ENCODE data around the gene GLB1L2.

The GLB1L2 gene

DNA sequence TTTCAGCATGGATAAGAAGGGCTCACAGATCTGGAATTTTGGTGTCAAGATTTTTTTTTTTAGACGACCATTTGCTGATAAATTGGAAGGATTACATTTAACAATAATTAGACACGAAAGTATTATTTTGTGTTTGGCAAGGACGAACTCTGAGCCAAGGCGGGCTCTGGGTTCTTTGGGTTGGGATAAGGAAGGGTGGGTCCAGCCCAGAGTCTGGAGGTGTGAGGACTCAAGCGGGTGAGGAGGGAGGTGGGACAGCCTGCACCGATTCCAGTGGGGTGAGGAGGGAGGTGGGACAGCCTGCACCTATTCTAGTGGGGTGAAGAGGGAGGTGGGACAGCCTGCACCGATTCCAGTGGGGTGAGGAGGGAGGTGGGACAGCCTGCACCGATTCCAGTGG, 76.1 kb downstream of the GLB1L2 start:
- DNase-seq: no peak

GRCh38 chr11:134409552-134410429, 78.0 kb downstream of the GLB1L2 start:
- no peak for DNase-seq

GRCh38 chr11:134410766-134411165, 79.0 kb downstream of the GLB1L2 start:
- DNase-seq: no peak

DNA sequence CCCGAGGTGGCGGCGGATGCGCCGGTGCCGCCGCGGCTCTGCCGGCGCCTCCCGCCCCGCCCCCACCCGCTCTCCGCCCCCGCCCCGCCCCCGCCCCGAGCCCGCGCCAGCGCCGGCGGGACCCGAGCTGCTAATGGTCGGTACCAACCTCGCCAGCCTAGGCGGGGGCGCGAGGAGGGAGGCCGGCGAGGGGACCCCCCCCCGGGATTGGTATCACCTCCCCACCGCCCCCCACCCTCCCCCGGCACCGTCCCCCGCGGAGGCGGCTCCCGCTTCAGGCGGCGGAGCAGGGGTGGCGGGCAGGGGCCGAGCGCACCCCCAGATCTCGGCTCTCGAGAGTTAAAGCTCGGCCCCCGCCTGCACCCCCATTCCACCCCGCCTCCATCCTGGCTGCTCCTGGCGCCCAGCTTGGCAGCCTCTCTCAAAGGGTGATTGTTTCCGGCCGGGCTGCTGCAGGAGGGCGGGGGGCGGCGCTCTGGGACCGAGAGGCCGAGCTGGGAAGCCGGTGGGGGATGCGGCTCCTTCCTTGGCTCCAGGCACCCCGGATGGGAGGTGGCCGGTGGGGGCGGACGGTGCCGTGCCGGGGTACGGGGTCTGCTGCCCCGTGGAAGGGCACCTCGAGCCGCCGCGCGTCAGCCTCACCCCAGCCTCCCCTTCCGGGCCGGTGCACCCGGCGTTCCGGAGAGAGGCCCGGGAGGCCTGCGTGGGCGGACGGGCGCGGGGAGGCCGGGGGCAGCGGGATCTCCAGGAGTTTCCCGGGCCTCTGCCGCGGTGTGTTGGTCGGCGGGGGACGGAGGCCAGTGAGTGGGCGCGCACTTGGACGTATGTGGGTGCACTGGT, 80.6 kb downstream of the GLB1L2 start, which contains the start of gene B3GAT1:
B3GAT1 (minus strand) TSS at position 40 of the 840 bp plus-strand sequence. CDS start 24,583 bp downstream, outside the sequence.
- DNase-seq: peak; percentile 12 to 23

- DNase-seq: no peak
Observed at GRCh38 chr11:134413043-134413825, 81.4 kb downstream of the GLB1L2 start.

GRCh38 chr11:134413826-134414731, 82.3 kb downstream of the GLB1L2 start:
- no peak for DNase-seq

DNA sequence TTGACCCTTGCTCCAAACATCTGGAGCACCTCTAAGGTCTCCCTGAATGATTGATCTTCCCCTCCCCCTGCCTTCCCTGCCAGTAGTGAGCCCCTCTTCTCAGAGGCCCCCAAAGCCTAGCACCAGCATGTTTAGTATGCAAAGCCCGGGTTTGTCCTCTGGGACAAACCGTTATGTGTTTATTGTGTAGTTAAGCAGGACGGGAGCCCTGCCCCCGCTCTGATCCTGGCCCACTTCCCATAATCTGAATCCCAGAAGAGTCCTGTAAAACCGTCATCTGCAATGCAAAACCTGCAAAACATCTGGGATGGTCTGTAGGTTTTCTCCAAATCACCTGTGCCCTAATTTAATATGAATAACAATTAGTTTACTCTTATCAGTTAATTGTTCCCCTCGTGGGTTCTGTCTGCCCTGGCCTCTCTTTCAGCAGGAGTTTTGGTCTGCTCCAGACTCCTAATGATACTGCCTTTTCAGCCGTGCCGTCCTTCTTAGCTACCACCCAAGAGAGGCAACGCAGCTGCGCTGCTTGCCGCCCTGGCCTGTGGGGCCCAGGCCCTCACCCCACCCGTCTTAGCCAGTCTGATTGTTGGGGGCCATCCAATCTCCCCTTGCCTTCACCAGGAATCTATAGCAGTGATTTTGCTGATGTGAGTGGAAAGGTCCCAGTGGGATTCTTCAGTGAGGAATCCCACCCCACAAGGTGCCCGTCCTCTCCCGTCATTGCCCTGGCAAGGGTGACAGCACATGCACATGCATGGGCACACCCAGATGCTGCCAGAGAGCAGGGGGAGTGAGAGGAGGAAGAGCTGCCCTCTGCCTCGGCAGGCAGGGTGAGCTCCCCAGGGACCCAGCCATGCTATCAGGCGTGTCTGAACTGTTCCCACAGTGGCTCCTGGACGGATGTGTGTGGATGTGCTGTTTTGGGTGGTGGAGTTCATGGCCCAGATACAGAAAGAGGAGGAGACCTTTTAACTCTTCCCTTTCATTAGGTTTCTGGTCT, 83.3 kb downstream of the GLB1L2 start:
- no peak for DNase-seq

- no peak for DNase-seq
Observed at GRCh38 chr11:134416726-134417125, 84.9 kb downstream of the GLB1L2 start.

DNA sequence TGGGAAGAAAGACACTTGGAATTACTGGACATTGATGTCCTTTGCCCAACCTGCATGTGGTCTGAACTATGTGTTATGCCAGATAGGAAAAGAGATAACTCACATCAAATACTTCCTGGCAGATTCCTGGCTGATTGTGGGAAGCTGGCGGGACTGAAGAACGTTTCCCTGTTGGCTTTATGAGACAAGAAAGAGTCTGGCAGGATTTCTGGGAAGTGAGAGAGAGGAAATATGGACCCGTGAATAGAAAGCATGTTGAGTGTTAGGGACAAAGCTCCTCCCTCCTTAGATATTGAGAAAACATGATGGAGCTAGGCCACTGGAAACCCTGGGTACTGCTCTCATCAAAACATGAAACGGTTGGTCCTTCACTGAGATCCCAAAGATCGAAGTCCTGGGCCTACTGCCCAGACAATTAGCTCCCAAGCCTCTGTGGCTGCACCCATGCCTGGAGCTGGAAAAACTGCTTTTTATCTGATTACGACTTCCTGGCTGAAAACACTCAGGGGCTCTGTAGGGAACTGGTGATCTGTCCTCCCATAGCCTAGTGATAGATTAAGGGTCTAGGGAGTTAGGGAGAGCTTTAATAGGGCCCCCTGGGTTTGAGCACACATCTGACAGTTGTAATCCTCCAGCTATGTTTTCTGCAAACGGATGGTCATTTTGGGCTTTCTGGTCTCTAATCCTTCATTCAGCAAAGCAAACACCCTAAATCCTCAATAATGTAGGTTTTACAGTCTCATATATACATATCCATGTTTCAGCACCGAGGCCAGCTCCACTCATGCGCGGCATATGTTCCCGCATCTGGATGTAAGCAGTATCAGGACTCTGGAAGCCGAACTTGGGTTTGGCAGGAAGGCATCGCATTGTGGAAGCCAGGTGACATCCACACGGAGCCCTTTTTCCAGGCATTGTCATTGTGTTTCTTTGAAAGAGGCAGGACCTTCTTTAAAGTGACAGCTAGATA, 86.4 kb downstream of the GLB1L2 start:
- no peak for DNase-seq

DNA sequence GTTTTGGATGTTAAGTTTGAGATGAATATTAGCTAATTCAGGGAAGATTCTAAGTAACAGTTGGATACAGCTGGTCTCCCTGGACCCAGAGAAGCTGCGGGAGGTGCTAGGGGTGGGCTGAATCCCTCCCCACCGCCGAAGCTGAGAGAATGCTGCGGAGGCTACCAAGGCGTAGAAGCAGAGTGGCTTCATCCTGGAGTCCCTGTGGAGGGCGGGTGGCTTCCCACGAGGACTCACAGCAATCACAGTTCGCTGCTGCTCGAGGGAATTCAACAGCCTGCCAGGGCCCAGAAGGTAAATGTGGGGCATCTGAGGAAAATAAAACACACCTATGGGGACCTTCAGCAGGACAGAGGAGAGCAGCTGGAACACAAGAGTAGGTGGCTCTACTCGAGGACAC, 91.3 kb downstream of the GLB1L2 start:
- DNase-seq: no peak

- no peak for DNase-seq
Observed at GRCh38 chr11:134425413-134425812, 93.6 kb downstream of the GLB1L2 start.
